ENCODE data around the gene TRPM8. TPM values are rescaled to one million over a fixed set of nuclear protein-coding genes. Genes with fewer than 3 reads are reported as not detected.

TRPM8 gene
- total RNA-seq, 1 donor from 2014 or later: not detected

- Histone ChIP-seq H3K36me3 (no peaks in the 10 kb centered on the region), H3K4me1 (no peaks in the 10 kb centered on the region), H3K4me3 (no peak overlapping the region), H3K9me3 (no peaks in the 10 kb centered on the region), H3K27me3 (no peaks in the 10 kb centered on the region), H3K27ac (no peak overlapping the region)
- DNase-seq (ENCODE audit: low spot score in 2 of 2): no peak
- no peak for TF ChIP-seq CTCF (IDR thresholded peaks at IDR 0.05)
- intact Hi-C loops (cut with DNase I): no loop called here
Measured at GRCh38 chr2:234005126-234005525, 88.0 kb downstream of the TRPM8 start.

- intact Hi-C loops (cut with DNase I): no loop called here
Measured at GRCh38 chr2:234006501-234006900, 89.3 kb downstream of the TRPM8 start.

GRCh38 chr2:234014427-234014826 lies 97.3 kb downstream of the TRPM8 start:
- H3K9me3 ChIP-seq: no peaks in the 10 kb centered on the region
- no peaks in the 10 kb centered on the region for H3K36me3 ChIP-seq
- no peak for TF ChIP-seq CTCF (IDR thresholded peaks at IDR 0.05)
- H3K27ac ChIP-seq: no peak overlapping the region
- H3K4me1 ChIP-seq: no peaks in the 10 kb centered on the region
- H3K4me3 ChIP-seq: no peak overlapping the region
- no peaks in the 10 kb centered on the region for H3K27me3 ChIP-seq
- intact Hi-C loops (cut with DNase I): no loop called here
- no peak for DNase-seq (ENCODE audit: low spot score in 2 of 2)

More at GRCh38 chr2:234006501-234006900, 89.3 kb downstream of the TRPM8 start:
- DNase-seq (ENCODE audit: low spot score in 2 of 2): no peak
- no peak for TF ChIP-seq CTCF (IDR thresholded peaks at IDR 0.05)
- Histone ChIP-seq H3K4me3 (no peak overlapping the region), H3K4me1 (no peaks in the 10 kb centered on the region), H3K27me3 (no peaks in the 10 kb centered on the region), H3K36me3 (no peaks in the 10 kb centered on the region), H3K27ac (no peak overlapping the region), H3K9me3 (no peaks in the 10 kb centered on the region)

GRCh38 chr2:234015861-234016260 lies 98.7 kb downstream of the TRPM8 start:
- no peak for DNase-seq (ENCODE audit: low spot score in 2 of 2)
- Histone ChIP-seq H3K9me3 (no peaks in the 10 kb centered on the region), H3K27me3 (no peaks in the 10 kb centered on the region), H3K4me3 (no peak overlapping the region), H3K36me3 (no peaks in the 10 kb centered on the region), H3K4me1 (no peaks in the 10 kb centered on the region), H3K27ac (no peak overlapping the region)
- intact Hi-C loops (cut with DNase I): no loop called here
- TF ChIP-seq CTCF (IDR thresholded peaks at IDR 0.05): no peak

- Histone ChIP-seq H3K27me3 (no peaks in the 10 kb centered on the region), H3K4me3 (no peak overlapping the region), H3K27ac (no peak overlapping the region), H3K4me1 (no peaks in the 10 kb centered on the region), H3K36me3 (no peaks in the 10 kb centered on the region), H3K9me3 (no peaks in the 10 kb centered on the region)
- no peak for DNase-seq (ENCODE audit: low spot score in 2 of 2)
- intact Hi-C loops (cut with DNase I): no loop called here
- no peak for TF ChIP-seq CTCF (IDR thresholded peaks at IDR 0.05)
Measured at GRCh38 chr2:234019896-234020295, 102.7 kb downstream of the TRPM8 start.

GRCh38 chr2:234020332-234020731 lies 103.2 kb downstream of the TRPM8 start:
- no peak overlapping the region for H3K27ac ChIP-seq
- no peak for TF ChIP-seq CTCF (IDR thresholded peaks at IDR 0.05)
- H3K27me3 ChIP-seq: no peaks in the 10 kb centered on the region

More at GRCh38 chr2:234020332-234020731, 103.2 kb downstream of the TRPM8 start:
- no peaks in the 10 kb centered on the region for H3K4me1 ChIP-seq
- intact Hi-C loops (cut with DNase I): no loop called here
- no peak for DNase-seq (ENCODE audit: low spot score in 2 of 2)
- H3K9me3 ChIP-seq: no peaks in the 10 kb centered on the region
- no peak overlapping the region for H3K4me3 ChIP-seq
- no peaks in the 10 kb centered on the region for H3K36me3 ChIP-seq

All from ascending aorta (tissue), 2 donors.